Adrenal gland (tissue), 12 donors: ENCODE results near the gene CC2D1A. TPM values are rescaled to one million over a fixed set of nuclear protein-coding genes. Genes with fewer than 3 reads are reported as not detected.

ENCODE experiments used
- DNase-seq, 7 donors: peaks; one replicate each; pipeline ENCODE4 v3.0.0-alpha.2; 2019 to 2020
- H3K27ac ChIP-seq, 5 donors: fragments of 200-600 bp; sonication (generic) in 4 of 5; 1 replicate in 3 of 5; 2 replicates in 2 of 5; pipeline versions ENCODE4 v1.5.1 to v1.8.0; 2016 to 2020; ENCODE audit warnings: mild to moderate bottlenecking in 1 of 5
- H3K27me3 ChIP-seq: fragments of 200-600 bp; 2 replicates; pipeline ENCODE4 v1.8.0; 2021
- H3K36me3 ChIP-seq, 2 donors: fragments of 200-600 bp; replicated peaks in 1 of 2; 1 replicate in 1 of 2; 2 replicates in 1 of 2; pipeline versions ENCODE4 v1.5.1 to v1.8.0; 2018 to 2022
- H3K4me1 ChIP-seq, 2 donors: fragments of 200-600 bp; replicated peaks in 1 of 2; 1 replicate in 1 of 2; 2 replicates in 1 of 2; pipeline versions ENCODE4 v1.5.1 to v1.8.0; 2018 to 2021
- H3K4me3 ChIP-seq, 4 donors: fragments of 200-600 bp; sonication (generic) in 3 of 4; one replicate each; pipeline ENCODE4 v1.5.1; 2016 to 2018
- H3K9me3 ChIP-seq, 3 donors: fragments of 200-600 bp; sonication (generic) in 1 of 3; replicated peaks in 1 of 3; 1 replicate in 2 of 3; 2 replicates in 1 of 3; pipeline versions ENCODE4 v1.5.1 to v1.8.0; 2016 to 2021
- POLR2A ChIP-seq, 2 donors: fragments of 450-650 bp; IDR thresholded peaks; one replicate each; pipeline ENCODE4 v1.6.1; 2017; ENCODE audit warnings: antibody characterized with exemption in 2 of 2, mild to moderate bottlenecking in 2 of 2, moderate library complexity in 1 of 2
- WGBS, 4 donors: extraction: QIAGEN DNeasy Blood & Tissue Kit in 2 of 4; methylation state at CpG; one replicate each; pipeline versions ENCODE4 v1.1.5 to v1.1.7; 2013 to 2017; 5-methylcytosine and 5-hydroxymethylcytosine counted together
- intact Hi-C, 2 donors: fragments of 100-400 bp; cut with DNase I; formaldehyde crosslinking; loops; one replicate each; pipeline versions ENCODE4 v1.14.1 to v1.15.0; 2022 to 2023
- polyA plus RNA-seq, 3 donors: library from polyadenylated mRNA; stranded (reverse); fragments of 200-250 nt in 2 of 3; fragments of 350-450 nt in 1 of 3; fragmentation: Illumina TruSeq in 1 of 3; extraction: RNeasy Lipid Tissue Mini Kit (QIAGEN cat#74804) in 1 of 3; gene quantifications; one replicate each; pipeline ENCODE4 v1.2.3, GENCODE V29; 2013 to 2014
- total RNA-seq, 9 donors: library from RNA; depleted of rRNA in 4 of 9; stranded (reverse); fragments of >200 nt in 4 of 9; fragments of 120-200 nt in 1 of 9; fragmentation: NEBNext Ultra II Directional in 1 of 9; extraction: Animal tissue kit (Norgen Biotek cat#: 25700) in 1 of 9; gene quantifications; one replicate each; pipeline versions ENCODE4 v1.1.0 to v1.2.4, GENCODE V29; 2013 to 2023
- TF ChIP-seq, protein P1 (sequence below), 6 experiments: fragments of 450-650 bp in 4 of 6; fragments of 200-600 bp in 2 of 6; sonication (generic) in 1 of 6; IDR thresholded peaks; 1 replicate in 5 of 6; 2 replicates in 1 of 6; pipeline versions ENCODE4 v1.5.1 to v1.8.0; 2016 to 2021; ENCODE audit warnings: antibody characterized with exemption in 6 of 6, mild to moderate bottlenecking in 2 of 6, moderate library complexity in 1 of 6
- donor health status: healthy with polysubstance abuse.
- donor health status: Bipolar disorder and iron deficiency.
- donor health status: DM: yes; HTN: yes; CAD: no.
- donor health status: DM: no; HTN: no; CAD: no.
- donor health status: DM: no; HTN: no; CAD: no.
- donor health status: DM: yes; HTN: yes; CAD: no.

CC2D1A gene
- total and polyA plus RNA-seq, 12 donors: 9.0 to 125 (median 31.1) TPM

DNA sequence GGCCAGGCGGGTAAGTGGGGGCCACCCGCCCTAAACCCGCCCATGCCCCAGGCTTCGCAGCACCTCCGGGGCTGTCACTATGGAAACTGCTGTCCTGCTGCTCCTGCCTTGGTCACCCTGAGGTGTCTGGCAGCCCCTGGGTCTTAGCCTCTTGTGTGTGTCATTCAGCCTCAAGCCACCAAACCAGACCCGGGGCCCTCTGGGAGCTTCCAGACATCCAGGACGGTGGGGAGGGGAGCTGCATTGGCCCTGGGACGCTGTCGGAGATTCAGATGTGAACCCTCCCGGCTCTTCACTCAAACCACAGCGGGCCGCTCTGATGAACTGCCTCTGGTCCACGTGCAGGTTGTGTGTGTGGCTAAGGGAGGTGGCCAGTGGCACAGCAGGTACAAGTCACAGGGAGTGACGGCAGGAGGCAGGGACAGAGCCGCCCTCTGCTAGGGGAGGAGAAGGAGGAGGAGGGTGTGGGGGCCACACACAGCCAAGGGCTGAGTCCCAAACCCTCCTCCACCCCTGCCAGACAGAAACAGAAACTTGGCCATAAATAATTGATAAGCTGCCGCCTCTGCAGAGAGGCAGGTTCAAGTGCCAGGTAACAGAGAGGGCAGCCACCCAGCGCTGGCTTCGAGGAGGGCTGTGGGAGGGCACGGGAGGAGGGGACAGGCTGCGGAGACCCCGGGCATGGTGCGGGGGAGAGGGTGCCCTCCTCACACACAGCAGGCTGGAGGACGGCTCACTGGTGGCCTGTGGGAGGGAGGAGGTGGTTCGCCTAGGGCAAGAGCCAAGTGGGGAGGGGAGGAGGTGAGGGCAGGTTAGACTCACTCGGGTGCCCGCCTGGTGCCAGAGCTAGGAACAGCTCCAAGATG is 21.0 kb upstream of the CC2D1A start:
- DNase-seq: no peak
- intact Hi-C loops: loop anchor here (5.0 to 10.0 kb wide), 3 partner anchors 160 to 187 kb away; partner anchors contain the start of gene MISP3 (in 1 of the 2)
- Histone ChIP-seq H3K4me3 (no peak overlapping the region), H3K27ac (no peak overlapping the region), H3K9me3 (no peaks in the 10 kb centered on the region), H3K36me3 (no peaks in the 10 kb centered on the region), H3K4me1 (peaks cover 5 to 15% of the 10 kb centered on the region in 2 donors), H3K27me3 (no peaks in the 10 kb centered on the region)
- no peak for TF ChIP-seq POLR2A (IDR thresholded peaks at IDR 0.05)
- TF ChIP-seq, protein P1, sequence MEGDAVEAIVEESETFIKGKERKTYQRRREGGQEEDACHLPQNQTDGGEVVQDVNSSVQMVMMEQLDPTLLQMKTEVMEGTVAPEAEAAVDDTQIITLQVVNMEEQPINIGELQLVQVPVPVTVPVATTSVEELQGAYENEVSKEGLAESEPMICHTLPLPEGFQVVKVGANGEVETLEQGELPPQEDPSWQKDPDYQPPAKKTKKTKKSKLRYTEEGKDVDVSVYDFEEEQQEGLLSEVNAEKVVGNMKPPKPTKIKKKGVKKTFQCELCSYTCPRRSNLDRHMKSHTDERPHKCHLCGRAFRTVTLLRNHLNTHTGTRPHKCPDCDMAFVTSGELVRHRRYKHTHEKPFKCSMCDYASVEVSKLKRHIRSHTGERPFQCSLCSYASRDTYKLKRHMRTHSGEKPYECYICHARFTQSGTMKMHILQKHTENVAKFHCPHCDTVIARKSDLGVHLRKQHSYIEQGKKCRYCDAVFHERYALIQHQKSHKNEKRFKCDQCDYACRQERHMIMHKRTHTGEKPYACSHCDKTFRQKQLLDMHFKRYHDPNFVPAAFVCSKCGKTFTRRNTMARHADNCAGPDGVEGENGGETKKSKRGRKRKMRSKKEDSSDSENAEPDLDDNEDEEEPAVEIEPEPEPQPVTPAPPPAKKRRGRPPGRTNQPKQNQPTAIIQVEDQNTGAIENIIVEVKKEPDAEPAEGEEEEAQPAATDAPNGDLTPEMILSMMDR (IDR thresholded peaks at IDR 0.05): no peak
- 56 to 77% (median 64%) methylated on average over 13 to 26 of the region's 26 CpGs for whole genome bisulfite sequencing, 4 donors

DNA sequence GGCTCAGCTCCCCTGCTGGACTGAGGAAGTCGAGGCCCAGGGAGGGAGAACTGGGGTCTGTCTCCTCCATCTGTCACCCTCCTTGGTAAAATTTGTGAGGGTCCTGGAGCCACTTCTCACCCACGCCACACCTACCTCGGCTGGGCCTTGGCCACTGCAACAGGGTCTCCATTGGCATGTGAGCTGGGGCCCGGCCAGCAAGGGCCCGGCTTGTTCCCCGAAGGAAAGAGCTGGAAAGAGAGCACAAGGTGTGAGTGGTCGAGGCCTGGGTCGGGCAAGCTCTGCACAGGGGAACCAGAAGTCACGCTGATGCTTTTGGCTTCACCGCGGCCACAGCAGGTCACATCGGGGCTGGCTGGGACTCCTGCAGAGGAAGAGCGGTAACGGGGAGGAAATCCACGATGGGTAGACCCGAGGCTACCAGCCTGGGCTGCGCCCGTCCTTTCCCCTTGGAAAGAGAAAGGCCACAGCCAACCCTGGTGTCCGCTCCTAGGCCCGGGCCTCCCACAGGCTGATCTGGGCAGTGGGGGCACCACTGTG is 20.1 kb upstream of the CC2D1A start:
- Histone ChIP-seq H3K27me3 (no peaks in the 10 kb centered on the region), H3K36me3 (no peaks in the 10 kb centered on the region), H3K4me3 (no peak overlapping the region), H3K9me3 (no peaks in the 10 kb centered on the region), H3K27ac (no peak overlapping the region), H3K4me1 (peaks cover 0 to 9% of the 10 kb centered on the region in 2 donors)
- intact Hi-C loops: loop anchor here (10.0 kb wide), 2 partner anchors 159 to 169 kb away; no protein-coding TSS in a partner anchor
- no peak for DNase-seq
- no peak for TF ChIP-seq POLR2A (IDR thresholded peaks at IDR 0.05)
- TF ChIP-seq, protein P1 (IDR thresholded peaks at IDR 0.05): no peak
- WGBS, 4 donors: 67 to 97% (median 92%) methylated on average over 3 to 20 of the region's 20 CpGs

DNA sequence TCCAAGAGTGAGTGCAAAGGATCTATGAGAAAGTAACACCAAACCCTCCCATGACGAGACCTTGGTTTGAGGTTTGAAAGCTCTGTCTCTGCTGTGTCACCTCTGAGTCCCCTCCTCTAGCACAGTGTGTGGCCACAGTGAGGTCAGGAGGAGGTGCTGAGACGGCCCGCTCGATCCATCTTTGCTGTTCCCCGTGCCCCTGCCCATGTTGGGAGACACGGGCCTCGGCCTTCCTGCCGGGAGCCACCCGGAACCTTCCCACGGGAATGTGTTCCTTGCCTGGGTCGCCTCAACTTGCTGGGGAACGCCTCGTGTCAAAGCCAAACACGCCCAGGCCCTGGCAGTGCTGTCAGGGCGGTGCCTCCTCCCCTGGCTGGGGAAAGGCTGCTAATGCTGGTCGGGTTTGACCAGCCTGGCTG is 19.0 kb upstream of the CC2D1A start:
- Histone ChIP-seq H3K27ac (no peak overlapping the region), H3K4me3 (no peak overlapping the region), H3K27me3 (no peaks in the 10 kb centered on the region), H3K36me3 (no peaks in the 10 kb centered on the region), H3K9me3 (no peaks in the 10 kb centered on the region), H3K4me1 (no peaks in the 10 kb centered on the region)
- TF ChIP-seq POLR2A (IDR thresholded peaks at IDR 0.05): no peak
- TF ChIP-seq, protein P1 (IDR thresholded peaks at IDR 0.05): no peak
- DNase-seq: no peak
- intact Hi-C loops: loop anchor here (10.0 kb wide), 2 partner anchors 158 to 168 kb away; no protein-coding TSS in a partner anchor
- WGBS, 4 donors: 73 to 91% (median 87%) methylated on average over 8 to 16 of the region's 16 CpGs

DNA sequence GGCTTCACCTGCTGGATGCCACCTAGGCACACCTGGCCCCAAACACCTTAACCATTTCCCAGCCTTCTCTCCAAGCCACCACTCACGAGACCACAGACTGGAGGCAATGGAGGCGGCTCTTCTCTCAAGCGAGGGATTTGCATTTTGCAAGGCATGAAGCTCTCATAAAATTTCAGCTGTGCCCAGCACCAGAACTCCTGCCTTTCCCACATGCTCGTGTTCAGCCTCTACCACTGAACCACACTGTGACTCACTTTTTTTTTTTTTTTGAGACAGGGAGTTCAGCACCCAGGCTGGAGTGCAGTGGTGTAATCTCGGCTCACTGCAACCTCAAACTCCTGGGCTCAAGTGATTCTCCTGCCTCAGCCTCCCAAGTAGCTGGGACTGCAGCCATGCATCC is 18.5 kb upstream of the CC2D1A start:
- H3K9me3 ChIP-seq: no peaks in the 10 kb centered on the region
- no peaks in the 10 kb centered on the region for H3K36me3 ChIP-seq
- intact Hi-C loops: loop anchor here (10.0 kb wide), 2 partner anchors 157 to 167 kb away; no protein-coding TSS in a partner anchor
- H3K4me1 ChIP-seq: no peaks in the 10 kb centered on the region
- WGBS, 4 donors: 59 to 79% (median 75%) methylated on average over 3 to 5 of the region's 5 CpGs
- H3K4me3 ChIP-seq: no peak overlapping the region
- no peak for DNase-seq
- no peak overlapping the region for H3K27ac ChIP-seq
- H3K27me3 ChIP-seq: no peaks in the 10 kb centered on the region
- TF ChIP-seq POLR2A (IDR thresholded peaks at IDR 0.05): no peak
- TF ChIP-seq, protein P1 (IDR thresholded peaks at IDR 0.05): no peak
